Measurements from ENCODE around the gene MINDY3.
"Not testable (repeated sequence)": the region's sequence is repeated elsewhere in the genome, so short reads cannot be mapped to it uniquely, and the experiment has no call there.

MINDY3 gene

DNA sequence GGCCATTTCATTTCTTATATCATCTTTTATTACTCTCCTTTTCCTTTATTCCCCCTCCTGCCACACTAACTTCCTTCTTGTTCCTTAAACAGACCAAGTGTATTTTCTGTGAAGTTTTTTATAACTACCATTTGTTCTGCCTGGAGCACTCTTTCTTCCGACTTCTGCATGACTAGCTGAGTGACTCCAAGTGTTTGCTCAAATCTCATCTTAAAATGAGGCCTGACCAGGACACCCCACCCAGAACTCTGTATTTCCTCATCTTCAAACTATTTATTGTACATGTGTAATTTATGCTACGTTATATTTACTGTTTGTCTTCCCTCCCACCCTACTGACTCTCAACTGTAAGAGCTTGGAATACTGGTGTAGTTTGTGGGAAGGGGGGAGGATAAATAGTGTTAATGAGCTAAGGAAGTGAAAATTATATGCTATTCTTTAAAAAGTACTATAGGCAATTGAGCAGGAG is 3.2 kb downstream of the MINDY3 start:
- peak; percentile 43 for DNase-seq (ENCODE audit: low read depth)
- H3K4me3 ChIP-seq (ENCODE audit: low read length) = no peak overlapping the region
- TF ChIP-seq, protein P1, sequence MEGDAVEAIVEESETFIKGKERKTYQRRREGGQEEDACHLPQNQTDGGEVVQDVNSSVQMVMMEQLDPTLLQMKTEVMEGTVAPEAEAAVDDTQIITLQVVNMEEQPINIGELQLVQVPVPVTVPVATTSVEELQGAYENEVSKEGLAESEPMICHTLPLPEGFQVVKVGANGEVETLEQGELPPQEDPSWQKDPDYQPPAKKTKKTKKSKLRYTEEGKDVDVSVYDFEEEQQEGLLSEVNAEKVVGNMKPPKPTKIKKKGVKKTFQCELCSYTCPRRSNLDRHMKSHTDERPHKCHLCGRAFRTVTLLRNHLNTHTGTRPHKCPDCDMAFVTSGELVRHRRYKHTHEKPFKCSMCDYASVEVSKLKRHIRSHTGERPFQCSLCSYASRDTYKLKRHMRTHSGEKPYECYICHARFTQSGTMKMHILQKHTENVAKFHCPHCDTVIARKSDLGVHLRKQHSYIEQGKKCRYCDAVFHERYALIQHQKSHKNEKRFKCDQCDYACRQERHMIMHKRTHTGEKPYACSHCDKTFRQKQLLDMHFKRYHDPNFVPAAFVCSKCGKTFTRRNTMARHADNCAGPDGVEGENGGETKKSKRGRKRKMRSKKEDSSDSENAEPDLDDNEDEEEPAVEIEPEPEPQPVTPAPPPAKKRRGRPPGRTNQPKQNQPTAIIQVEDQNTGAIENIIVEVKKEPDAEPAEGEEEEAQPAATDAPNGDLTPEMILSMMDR (IDR thresholded peaks at IDR 0.05; ENCODE audit: insufficient read depth, low read depth, low read length, missing control alignments) = no peak

DNA sequence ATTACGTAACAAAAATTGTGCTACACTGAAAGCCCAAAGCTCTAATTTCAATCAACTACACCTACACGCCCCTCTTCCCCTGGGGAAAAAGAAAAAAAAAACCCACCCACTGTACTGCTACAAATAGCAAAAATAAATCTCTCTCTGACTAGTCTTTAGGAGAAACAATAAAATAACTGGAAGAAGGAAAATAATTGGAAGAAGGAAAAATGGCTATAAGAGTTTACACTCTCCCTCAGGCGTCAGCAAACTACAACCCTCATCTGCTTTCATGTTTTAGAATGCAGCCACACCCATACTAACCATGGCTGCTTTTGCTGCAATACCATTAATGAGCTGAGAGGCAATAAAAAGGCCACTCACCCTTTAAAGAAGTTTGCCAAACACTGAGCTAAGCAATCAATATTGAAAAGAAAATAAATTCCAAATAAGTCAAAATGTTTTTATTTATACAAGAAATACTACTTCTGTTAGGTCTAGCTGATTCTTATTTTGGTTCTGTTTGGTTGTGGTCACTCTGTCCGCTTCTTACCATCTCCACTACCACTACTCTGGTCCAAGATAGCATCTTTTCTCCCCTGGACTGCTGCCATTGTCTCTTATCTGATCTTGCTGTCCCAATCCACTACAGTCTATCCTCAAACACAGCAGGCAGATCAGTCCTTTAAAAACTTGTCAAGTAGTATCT is 3.8 kb downstream of the MINDY3 start:
- peak; percentile 30 for DNase-seq (ENCODE audit: low read depth)
- no peak overlapping the region for H3K4me3 ChIP-seq (ENCODE audit: low read length)
- TF ChIP-seq, protein P1 (IDR thresholded peaks at IDR 0.05; ENCODE audit: insufficient read depth, low read depth, low read length, missing control alignments) = no peak

DNA sequence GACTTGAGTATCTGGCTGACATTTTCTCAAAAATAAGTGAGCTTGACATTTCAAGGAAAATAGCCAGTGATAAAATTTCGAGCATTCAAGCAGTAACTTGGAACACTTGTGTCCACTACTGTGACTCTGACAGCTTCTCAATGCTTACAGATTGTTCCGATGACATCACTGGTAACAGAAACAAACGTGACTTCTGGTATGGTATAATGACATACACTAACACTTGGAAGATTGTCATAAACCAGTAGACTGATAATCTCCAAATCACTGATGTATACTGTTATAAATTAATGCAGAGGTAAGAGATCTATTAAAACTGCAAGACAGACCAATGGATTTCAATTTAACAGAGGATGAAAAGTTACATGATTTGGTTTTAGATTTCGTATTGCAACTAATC is 6.5 kb downstream of the MINDY3 start:
- no peak for DNase-seq (ENCODE audit: low read depth)
- TF ChIP-seq, protein P1 (IDR thresholded peaks at IDR 0.05; ENCODE audit: insufficient read depth, low read depth, low read length, missing control alignments) = no peak

DNA sequence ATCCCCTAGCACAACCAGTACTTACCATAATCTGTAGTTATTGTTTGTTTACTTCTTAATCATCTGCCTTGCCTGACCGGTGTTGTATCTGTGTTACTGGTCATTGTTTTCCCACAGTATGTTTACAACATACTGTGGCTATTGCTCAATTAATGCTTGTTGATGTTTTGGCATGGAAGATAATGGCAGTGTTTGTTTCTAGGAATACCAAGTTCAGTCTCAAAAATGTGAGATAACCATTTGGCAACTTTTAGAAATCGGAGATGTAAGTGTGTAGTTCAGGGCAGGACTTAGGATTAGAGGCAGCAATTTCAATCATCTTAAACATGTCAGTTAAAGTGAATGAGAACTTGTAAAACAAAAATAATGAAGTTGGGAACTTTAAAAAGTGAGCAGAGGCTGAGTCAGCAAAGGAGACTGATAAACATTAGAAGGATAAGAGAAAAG is 8.2 kb downstream of the MINDY3 start:
- peak; percentile 51 for DNase-seq (ENCODE audit: low read depth)
- TF ChIP-seq, protein P1 (IDR thresholded peaks at IDR 0.05; ENCODE audit: insufficient read depth, low read depth, low read length, missing control alignments) = no peak
- H3K4me3 ChIP-seq (ENCODE audit: low read length) = no peak overlapping the region

More for the DNA sequence above, 6.5 kb downstream of the MINDY3 start:
- no peak overlapping the region for H3K4me3 ChIP-seq (ENCODE audit: low read length)

DNA sequence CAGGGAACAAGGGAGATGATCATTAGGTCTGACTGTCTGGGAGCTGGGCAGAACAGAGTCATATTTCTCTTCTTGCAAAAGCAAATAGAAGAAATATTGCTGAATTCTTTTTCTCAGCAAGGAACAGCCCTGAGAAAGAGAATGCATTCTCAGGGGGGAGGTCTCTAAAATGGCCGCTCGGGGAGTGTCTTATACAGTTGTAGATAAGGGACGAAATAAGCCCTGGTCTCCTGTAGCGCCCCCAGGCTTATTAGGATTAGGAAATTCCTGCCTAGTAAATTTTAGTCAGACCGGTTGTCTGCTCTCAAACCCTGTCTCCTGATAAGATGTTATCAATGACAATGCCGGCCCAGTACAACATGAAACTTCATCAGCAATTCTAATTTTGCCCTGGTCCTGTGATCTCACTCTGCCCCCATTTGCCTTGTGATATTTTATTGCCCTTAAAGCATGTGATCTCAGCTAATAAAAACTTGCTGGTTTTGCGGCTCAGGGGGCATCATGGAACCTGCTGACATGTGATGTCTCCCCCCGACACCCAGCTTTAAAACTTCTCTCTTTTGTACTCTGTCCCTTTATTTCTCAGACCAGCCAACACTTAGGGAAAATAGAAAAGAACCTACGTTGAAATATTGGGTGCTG is 9.8 kb downstream of the MINDY3 start:
- DNase-seq (ENCODE audit: low read depth) = not testable (repeated sequence)

DNA sequence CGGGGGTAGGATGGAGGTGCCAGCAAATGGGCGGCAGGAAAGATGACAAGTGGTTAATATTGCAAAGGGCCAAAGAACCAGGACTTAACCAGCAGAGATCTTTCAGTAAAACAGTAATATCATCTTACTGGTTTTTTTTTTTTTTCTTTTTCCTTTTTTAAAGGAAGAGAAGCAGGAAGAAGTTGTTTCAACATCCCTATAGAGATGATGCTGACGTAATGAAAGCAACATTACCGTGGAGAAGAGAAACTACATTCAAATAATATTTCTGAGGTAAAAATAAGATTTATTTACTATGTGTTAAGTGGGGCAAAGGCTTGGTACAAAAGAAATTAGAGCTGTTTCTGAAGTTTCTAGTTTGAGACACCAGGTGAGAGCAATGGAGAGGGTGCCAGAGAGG is 11.0 kb downstream of the MINDY3 start:
- TF ChIP-seq, protein P1 (IDR thresholded peaks at IDR 0.05; ENCODE audit: insufficient read depth, low read depth, low read length, missing control alignments) = no peak
- H3K4me3 ChIP-seq (ENCODE audit: low read length) = no peak overlapping the region
- no peak for DNase-seq (ENCODE audit: low read depth)

More for the DNA sequence above, 9.8 kb downstream of the MINDY3 start:
- H3K4me3 ChIP-seq (ENCODE audit: low read length) = not testable (repeated sequence)

DNA sequence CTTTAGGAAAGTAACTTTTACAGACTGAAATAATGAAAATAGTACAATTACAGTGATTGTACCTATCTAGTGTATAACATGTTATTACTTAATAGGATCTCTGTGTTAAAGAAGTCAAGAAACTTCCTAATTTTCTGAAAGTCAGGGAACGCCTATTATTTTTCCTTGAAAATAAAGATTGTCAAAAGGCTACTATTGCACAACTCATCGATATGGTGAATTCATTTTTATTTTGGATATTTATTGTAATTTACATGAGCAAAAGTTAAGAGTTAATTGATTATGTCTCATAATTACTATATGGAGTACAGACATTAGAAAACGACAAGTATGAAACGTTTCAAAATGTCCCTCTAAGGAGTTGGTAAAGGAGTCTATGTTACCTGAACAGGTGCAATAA is 12.8 kb downstream of the MINDY3 start:
- TF ChIP-seq, protein P1 (IDR thresholded peaks at IDR 0.05; ENCODE audit: insufficient read depth, low read depth, low read length, missing control alignments) = no peak
- no peak overlapping the region for H3K4me3 ChIP-seq (ENCODE audit: low read length)
- no peak for DNase-seq (ENCODE audit: low read depth)
